ENCODE measurements around the gene LRRC4C.
"Not testable (repeated sequence)": the region's sequence is repeated elsewhere in the genome, so short reads cannot be mapped to it uniquely, and the experiment has no call there.

LRRC4C gene

DNA sequence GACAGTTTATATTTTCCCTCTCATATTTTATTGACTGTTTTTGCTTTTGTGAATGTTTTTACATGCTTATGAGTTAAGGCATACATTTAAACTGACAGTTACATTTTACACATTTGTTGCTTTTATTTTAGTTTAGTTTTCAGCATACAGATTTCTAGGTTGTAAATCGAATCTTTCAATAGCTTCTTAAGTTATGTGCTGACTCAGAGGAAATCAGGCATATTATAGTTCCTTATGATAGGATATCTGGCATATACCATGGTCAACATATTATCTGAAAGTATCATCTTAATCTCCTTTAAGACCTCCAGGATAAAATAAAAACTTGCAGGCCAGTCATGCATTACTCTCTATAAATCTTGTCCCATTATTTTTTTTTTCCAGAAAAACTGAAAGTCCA is 916.6 kb downstream of the LRRC4C start:
- DNase-seq (ENCODE audit: extremely low read depth in 1 of 2, low read depth in 1 of 2): no peak

DNA sequence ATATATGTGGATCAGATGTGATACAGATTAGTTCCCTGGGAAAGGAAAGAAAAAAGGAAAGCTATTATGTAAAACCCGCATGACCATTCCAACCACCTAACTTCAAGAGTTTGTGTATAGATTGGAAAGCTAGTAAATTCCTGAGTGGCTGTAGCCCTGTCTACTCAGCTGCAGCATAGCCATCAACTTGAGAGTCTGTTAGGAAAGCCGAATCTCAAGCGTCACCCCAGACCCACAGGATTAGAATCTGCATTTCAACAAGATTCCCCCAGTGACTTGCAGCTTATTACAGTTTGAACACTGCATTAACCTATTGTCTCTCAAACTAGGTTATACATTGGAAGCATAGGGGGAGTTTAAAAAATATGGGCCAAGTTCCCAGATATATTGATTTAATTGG is 921.7 kb downstream of the LRRC4C start:
- DNase-seq (ENCODE audit: extremely low read depth in 1 of 2, low read depth in 1 of 2): no peak

GRCh38 chr11:40522080-40522479 is 937.4 kb downstream of the LRRC4C start:
- DNase-seq (ENCODE audit: extremely low read depth in 1 of 2, low read depth in 1 of 2): not testable (repeated sequence)

GRCh38 chr11:40517122-40517521 is 942.3 kb downstream of the LRRC4C start:
- DNase-seq (ENCODE audit: extremely low read depth in 1 of 2, low read depth in 1 of 2): no peak

- DNase-seq (ENCODE audit: extremely low read depth in 1 of 2, low read depth in 1 of 2): no peak
These were observed 945.3 kb downstream of the LRRC4C start for GRCh38 chr11:40514124-40514523.

DNA sequence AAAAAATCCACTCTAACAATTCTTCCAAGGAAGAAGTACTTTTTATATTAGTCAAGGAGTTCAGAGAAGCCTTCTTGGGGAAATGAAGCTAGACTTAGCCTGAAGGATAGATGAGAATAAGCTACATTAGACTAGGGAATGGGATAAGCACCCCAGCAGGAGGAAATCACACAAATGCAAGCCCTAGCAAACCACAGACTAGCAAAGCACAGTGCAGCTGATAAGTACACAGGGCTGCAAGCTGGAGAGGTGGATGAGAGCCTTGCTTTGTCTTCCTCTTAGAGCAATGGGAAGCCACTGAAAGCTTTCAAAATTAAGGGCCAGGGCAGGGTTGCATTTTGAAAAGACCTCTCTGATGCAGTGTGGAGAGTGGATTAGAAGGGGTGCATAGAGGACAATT is 946.2 kb downstream of the LRRC4C start:
- no peak for DNase-seq (ENCODE audit: extremely low read depth in 1 of 2, low read depth in 1 of 2)

- DNase-seq (ENCODE audit: extremely low read depth in 1 of 2, low read depth in 1 of 2): no peak
These were observed 951.1 kb downstream of the LRRC4C start for GRCh38 chr11:40508303-40508702.

DNA sequence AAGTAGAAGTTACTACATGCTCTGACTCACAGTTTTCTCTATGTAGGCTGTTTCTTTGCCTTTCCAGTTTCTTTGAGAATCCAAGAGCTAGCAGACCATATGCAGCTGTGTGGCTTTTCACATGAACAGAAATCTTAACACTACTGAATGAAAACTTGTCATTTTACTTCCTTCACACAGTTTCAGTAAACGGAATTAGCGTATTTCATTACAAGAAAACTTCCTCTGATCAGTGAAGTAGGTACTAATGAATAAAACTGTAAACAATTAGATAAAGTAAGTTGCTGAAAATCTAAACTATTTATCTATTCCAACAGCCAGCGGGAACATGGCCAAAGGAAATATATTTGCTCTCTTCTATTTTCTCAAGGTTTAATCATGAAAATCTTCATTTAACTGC is 953.2 kb downstream of the LRRC4C start:
- DNase-seq (ENCODE audit: extremely low read depth in 1 of 2, low read depth in 1 of 2): no peak

GRCh38 chr11:40491341-40491740 is 968.1 kb downstream of the LRRC4C start:
- no peak for DNase-seq (ENCODE audit: extremely low read depth in 1 of 2, low read depth in 1 of 2)

GRCh38 chr11:40467771-40468170 is 991.7 kb downstream of the LRRC4C start:
- no peak for DNase-seq (ENCODE audit: extremely low read depth in 1 of 2, low read depth in 1 of 2)

DNA sequence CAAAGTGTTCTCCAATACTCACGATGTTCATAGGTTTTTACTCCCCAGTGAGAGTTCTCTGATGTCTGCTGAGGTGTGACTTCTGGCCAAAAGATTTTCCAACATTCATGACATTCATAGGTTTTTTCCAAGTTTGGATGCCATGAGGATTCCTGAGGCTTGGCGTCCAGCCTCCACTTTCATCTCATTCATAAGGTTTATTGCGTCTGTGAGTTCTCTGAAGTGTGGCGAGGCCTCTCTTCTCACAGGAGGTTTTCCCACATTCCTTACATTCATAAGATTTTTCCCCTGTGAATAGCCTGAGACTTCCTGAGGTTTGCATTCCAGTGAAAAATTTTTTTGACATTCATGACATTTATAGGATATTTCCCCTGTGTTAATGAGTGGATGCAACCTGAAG is 1014.1 kb downstream of the LRRC4C start:
- no peak for DNase-seq (ENCODE audit: extremely low read depth in 1 of 2, low read depth in 1 of 2)

GRCh38 chr11:40444151-40444550 is 1015.3 kb downstream of the LRRC4C start:
- no peak for DNase-seq (ENCODE audit: extremely low read depth in 1 of 2, low read depth in 1 of 2)

- DNase-seq (ENCODE audit: extremely low read depth in 1 of 2, low read depth in 1 of 2): no peak
These were observed 1024.1 kb downstream of the LRRC4C start for GRCh38 chr11:40435344-40435743.

DNA sequence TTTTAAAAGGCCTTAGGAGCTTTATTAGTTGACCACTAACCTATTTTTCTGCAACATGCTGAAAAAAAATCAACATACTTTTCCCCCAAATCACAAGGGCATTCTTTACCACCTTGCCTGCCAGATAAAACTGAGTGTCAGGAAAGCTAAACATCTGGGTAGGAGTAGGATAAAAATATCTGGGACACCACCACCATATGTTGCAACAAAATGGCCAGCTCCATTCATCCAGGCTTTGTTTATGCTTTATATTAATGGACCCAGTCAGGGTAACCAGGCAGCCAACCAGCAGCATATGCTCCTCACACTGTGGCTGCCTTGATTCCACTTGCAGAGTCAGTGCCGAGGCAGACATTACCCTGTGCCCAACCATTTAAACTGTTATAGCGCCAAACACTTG is 1024.5 kb downstream of the LRRC4C start:
- DNase-seq (ENCODE audit: extremely low read depth in 1 of 2, low read depth in 1 of 2): no peak

- no peak for DNase-seq (ENCODE audit: extremely low read depth in 1 of 2, low read depth in 1 of 2)
These were observed 1027.1 kb downstream of the LRRC4C start for GRCh38 chr11:40432358-40432757.

DNA sequence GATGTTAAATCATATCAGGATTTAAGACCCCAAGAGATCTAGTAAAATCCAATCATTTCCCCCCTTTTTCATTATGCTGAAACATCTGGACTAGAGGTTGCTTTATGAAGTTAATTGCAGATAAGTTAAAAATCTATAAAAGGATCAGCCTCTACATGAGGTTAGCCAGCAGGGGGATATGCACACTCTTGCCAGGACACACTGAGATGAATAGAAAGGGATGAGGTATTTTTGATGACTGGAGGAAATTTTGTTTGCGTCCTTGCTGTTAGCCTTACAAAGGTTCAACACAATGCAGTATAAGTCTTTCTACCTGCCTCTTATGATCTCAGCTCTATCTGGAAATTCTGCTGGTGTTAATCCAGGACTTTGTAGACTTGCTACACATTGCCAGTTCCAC is 1034.3 kb downstream of the LRRC4C start:
- DNase-seq (ENCODE audit: extremely low read depth in 1 of 2, low read depth in 1 of 2): no peak

GRCh38 chr11:40421208-40421981 is 1038.1 kb downstream of the LRRC4C start:
- DNase-seq (ENCODE audit: extremely low read depth in 1 of 2, low read depth in 1 of 2): no peak

DNA sequence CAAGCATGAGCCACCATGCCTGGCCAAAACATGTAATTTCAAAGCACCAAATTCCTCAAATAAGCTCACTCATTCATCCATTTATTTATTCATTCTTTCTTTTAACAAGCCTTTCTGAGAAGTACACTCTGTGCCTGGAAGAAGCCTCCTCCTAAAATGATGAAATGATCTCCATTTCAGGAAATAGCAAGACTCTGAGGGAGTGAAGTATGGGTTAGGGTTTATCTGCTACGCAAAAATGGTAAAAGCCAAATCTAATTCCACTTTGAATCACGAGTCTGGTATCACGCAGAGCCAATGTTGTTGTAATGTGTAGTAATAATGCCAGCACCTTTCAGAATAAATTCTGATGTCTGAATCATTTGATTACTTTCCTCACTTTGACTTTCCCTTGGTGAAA is 1041.8 kb downstream of the LRRC4C start:
- DNase-seq (ENCODE audit: extremely low read depth in 1 of 2, low read depth in 1 of 2): no peak

DNA sequence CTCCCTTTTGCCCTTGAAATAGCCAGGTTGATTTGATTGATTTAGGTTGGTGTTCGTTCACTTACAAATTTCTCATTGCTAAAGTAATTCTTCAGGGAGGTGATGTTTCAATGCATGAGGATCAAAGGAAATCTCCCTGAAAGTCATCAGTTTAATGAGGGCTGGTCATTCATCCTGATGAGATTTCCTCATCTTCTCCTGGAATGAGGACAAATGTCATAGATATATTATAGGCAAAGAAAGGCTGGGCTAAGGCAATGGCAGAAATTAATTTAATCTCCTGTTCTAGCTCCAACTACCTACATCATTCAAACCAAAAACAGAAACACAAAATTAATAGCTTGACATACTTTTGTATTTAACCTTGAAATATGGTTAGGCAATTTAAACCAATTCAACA is 1052.1 kb downstream of the LRRC4C start:
- DNase-seq (ENCODE audit: extremely low read depth in 1 of 2, low read depth in 1 of 2): no peak

DNA sequence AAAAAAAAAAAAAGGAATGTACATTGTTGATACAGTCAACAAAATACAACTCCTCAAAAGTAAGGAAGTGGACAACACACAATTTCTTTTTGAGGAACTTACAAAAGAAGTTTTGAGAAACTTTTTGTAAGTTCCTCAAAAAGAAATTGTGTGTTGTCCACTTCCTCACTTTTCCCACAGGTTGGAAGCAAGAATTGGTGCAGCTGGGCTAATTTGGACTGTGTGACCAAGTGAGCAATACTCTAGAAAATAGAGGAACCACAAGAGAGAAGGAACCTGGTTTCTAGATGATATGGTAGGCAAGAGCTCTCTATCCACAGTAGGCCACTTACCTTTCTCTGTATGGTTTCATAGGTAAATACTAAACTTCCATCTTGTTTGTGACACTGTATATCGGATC is 1053.8 kb downstream of the LRRC4C start:
- DNase-seq (ENCODE audit: extremely low read depth in 1 of 2, low read depth in 1 of 2): no peak

GRCh38 chr11:40403321-40403720 is 1056.1 kb downstream of the LRRC4C start:
- no peak for DNase-seq (ENCODE audit: extremely low read depth in 1 of 2, low read depth in 1 of 2)

GRCh38 chr11:40401132-40401853 is 1058.2 kb downstream of the LRRC4C start:
- no peak for DNase-seq (ENCODE audit: extremely low read depth in 1 of 2, low read depth in 1 of 2)

Measured in activated CD8-positive, alpha-beta memory T cell treated with anti-CD3 and anti-CD28 coated beads for 1 hour (primary cell).